Measurements from ENCODE around the gene JAK1. TPM values are rescaled to one million over a fixed set of nuclear protein-coding genes. Genes with fewer than 3 reads are reported as not detected.

Gene JAK1
- total and polyA plus RNA-seq, 2 donors (not counting 3 experiments of a cell fraction or from before 2014, with no cell fraction given): 68.8 to 177 TPM

DNA sequence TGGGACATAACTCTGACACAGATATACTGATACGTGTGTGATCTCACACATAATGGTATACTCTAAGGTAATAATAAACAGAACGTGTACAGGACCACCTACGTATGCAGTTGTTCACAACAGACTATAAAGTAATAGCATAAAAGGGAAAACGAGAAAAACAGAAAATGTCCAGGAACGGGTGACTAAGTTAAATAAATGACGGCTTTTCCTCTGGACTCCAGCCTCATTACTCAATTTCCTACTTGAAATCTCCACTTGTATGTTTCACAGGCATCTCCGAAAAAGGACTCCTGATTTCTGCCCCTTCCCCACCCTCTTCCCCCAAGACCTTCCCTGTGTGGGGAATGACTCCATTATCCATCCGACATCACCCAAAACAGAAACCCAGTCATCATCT lies 95.1 kb downstream of the JAK1 start:
- peaks cover 41% of the 10 kb centered on the region for H3K4me1 ChIP-seq (ENCODE audit: control insufficient read depth, extremely low read depth, insufficient read depth, low read length)
- H3K27ac ChIP-seq (ENCODE audit: insufficient read depth, low read depth, low read length): peak overlapping the region; percentile 94
- peak overlapping the region; percentile 62 for H3K4me2 ChIP-seq (ENCODE audit: insufficient read depth, low read length)
- H2AFZ ChIP-seq (ENCODE audit: low read depth, low read length): no peak overlapping the region
- no peak overlapping the region for H3K4me3 ChIP-seq (replicated peaks in 1 of 3; ENCODE audit: insufficient read depth in 1 of 3, low read depth in 1 of 3, low read length in 3 of 3)
- no TSS peak for BruUV-seq (replicated peaks)
- FAIRE-seq: peak; percentile 88
- H4K20me1 ChIP-seq (replicated peaks; ENCODE audit: control insufficient read depth, extremely low read depth, insufficient read depth, low read length): no peaks in the 10 kb centered on the region
- no peak for TF ChIP-seq GATA2 (IDR thresholded peaks at IDR 0.05; ENCODE audit: insufficient read depth, insufficient read length, low read depth, low read length)
- TF ChIP-seq MYC (IDR thresholded peaks at IDR 0.05; ENCODE audit: low read depth, low read length): no peak
- peak; percentile 47 for TF ChIP-seq POLR2A (IDR thresholded peaks at IDR 0.05; ENCODE audit: low read depth, low read length)
- TF ChIP-seq, protein P1, sequence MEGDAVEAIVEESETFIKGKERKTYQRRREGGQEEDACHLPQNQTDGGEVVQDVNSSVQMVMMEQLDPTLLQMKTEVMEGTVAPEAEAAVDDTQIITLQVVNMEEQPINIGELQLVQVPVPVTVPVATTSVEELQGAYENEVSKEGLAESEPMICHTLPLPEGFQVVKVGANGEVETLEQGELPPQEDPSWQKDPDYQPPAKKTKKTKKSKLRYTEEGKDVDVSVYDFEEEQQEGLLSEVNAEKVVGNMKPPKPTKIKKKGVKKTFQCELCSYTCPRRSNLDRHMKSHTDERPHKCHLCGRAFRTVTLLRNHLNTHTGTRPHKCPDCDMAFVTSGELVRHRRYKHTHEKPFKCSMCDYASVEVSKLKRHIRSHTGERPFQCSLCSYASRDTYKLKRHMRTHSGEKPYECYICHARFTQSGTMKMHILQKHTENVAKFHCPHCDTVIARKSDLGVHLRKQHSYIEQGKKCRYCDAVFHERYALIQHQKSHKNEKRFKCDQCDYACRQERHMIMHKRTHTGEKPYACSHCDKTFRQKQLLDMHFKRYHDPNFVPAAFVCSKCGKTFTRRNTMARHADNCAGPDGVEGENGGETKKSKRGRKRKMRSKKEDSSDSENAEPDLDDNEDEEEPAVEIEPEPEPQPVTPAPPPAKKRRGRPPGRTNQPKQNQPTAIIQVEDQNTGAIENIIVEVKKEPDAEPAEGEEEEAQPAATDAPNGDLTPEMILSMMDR (IDR thresholded peaks at IDR 0.05; ENCODE audit: extremely low read depth in 1 of 2, insufficient read depth in 1 of 2, low read depth in 1 of 2, low read length in 2 of 2): no peak
- TF ChIP-seq MAX (IDR thresholded peaks at IDR 0.05; ENCODE audit: insufficient read depth, insufficient read length): no peak
- no peak for TF ChIP-seq EZH2 (IDR thresholded peaks at IDR 0.05; ENCODE audit: borderline replicate concordance, low read depth, low read length, severe bottlenecking)
- peak; percentile 31 for TF ChIP-seq POLR2AphosphoS5 (IDR thresholded peaks at IDR 0.05; ENCODE audit: insufficient read depth, low read depth, low read length)
- TF ChIP-seq FOS (IDR thresholded peaks at IDR 0.05; ENCODE audit: borderline replicate concordance, insufficient read depth, low read length): peak; percentile 78
- TF ChIP-seq JUN (IDR thresholded peaks at IDR 0.05; ENCODE audit: borderline replicate concordance, insufficient read depth, insufficient read length, low read depth): peak; percentile 74
- H3K9ac ChIP-seq (replicated peaks; ENCODE audit: extremely low read depth, insufficient read depth, low read length): peak overlapping the region; percentile 27
- CTCF ChIA-PET: no interaction called here
- H3K9me1 ChIP-seq (replicated peaks; ENCODE audit: control insufficient read depth, extremely low read depth, insufficient read depth, low read length): no peaks in the 10 kb centered on the region
- intact Hi-C loops (cut with micrococcal nuclease): loop anchor here (1.0 kb wide), 1 partner anchor 8 kb away; no protein-coding TSS in a partner anchor
- H3K27me3 ChIP-seq (ENCODE audit: control insufficient read depth in 2 of 2, insufficient read depth in 2 of 2, low read length in 2 of 2): no peaks in the 10 kb centered on the region
- POLR2A ChIA-PET: no interaction called here
- peaks cover 12 to 35% of the 10 kb centered on the region in 2 experiments for H3K36me3 ChIP-seq (ENCODE audit: control insufficient read depth in 2 of 2, extremely low read depth in 1 of 2, insufficient read depth in 2 of 2, low read length in 2 of 2)
- dilution Hi-C loops (cut with MboI; ENCODE audit: extremely low pct_ligation_motif_present, low sequenced_read_pairs): no loop called here
- H3K79me2 ChIP-seq (ENCODE audit: control insufficient read depth, insufficient read depth, low read length): peaks cover 24% of the 10 kb centered on the region
- DNase-seq (ENCODE audit: low read depth, low spot score): peak; percentile 87
- H3K9me3 ChIP-seq (replicated peaks; ENCODE audit: control insufficient read depth, insufficient read depth, low read length): no peaks in the 10 kb centered on the region

Data from endothelial cell of umbilical vein (primary cell).